Thymus (tissue), 11 donors: Measurements from ENCODE around the gene PRCC. TPM values are rescaled to one million over a fixed set of nuclear protein-coding genes. Genes with fewer than 3 reads are reported as not detected.

ENCODE experiments used
- DNase-seq, 9 donors: peaks; one replicate each; pipeline ENCODE4 v3.0.0-alpha.2; 2013; ENCODE audit warnings: low spot score in 9 of 9, low read depth in 6 of 9, missing footprints in 1 of 9
- H3K27ac ChIP-seq, 2 donors: one replicate each; pipeline ENCODE4 v1.5.1; 2013; ENCODE audit warnings: control low read depth in 1 of 2, low read depth in 1 of 2, low read length in 1 of 2, mild to moderate bottlenecking in 1 of 2, moderate library complexity in 1 of 2
- H3K27me3 ChIP-seq, 2 donors: one replicate each; pipeline ENCODE4 v1.5.1; 2013; ENCODE audit warnings: low read length in 1 of 2; ENCODE audit not compliant: control insufficient read depth in 2 of 2, insufficient read depth in 1 of 2
- H3K36me3 ChIP-seq, 2 donors: one replicate each; pipeline ENCODE4 v1.5.1; 2013; ENCODE audit warnings: low read length in 1 of 2, mild to moderate bottlenecking in 1 of 2, moderate library complexity in 1 of 2; ENCODE audit not compliant: control insufficient read depth in 2 of 2, insufficient read depth in 2 of 2
- H3K4me1 ChIP-seq, 2 donors: one replicate each; pipeline ENCODE4 v1.5.1; 2013; ENCODE audit warnings: low read length in 2 of 2; ENCODE audit not compliant: control insufficient read depth in 2 of 2, insufficient read depth in 2 of 2
- H3K4me3 ChIP-seq, 2 donors: one replicate each; pipeline ENCODE4 v1.5.1; 2013; ENCODE audit warnings: low read length in 2 of 2, control low read depth in 1 of 2, mild to moderate bottlenecking in 1 of 2
- H3K9me3 ChIP-seq, 2 donors: one replicate each; pipeline ENCODE4 v1.5.1; 2013; ENCODE audit warnings: low read length in 1 of 2, mild to moderate bottlenecking in 1 of 2; ENCODE audit not compliant: control insufficient read depth in 2 of 2, insufficient read depth in 1 of 2
- WGBS: extraction: QIAGEN DNeasy Blood & Tissue Kit; methylation state at CpG from one replicate; pipeline ENCODE4 v1.1.7; 2013; 5-methylcytosine and 5-hydroxymethylcytosine counted together
- polyA plus RNA-seq: library from polyadenylated mRNA; stranded (reverse); fragments of 200-250 nt; gene quantifications from one replicate; pipeline ENCODE4 v1.2.3, GENCODE V29; 2013
- total RNA-seq: library from RNA; stranded (reverse); fragments of 120-200 nt; gene quantifications from one replicate; pipeline ENCODE4 v1.2.4, GENCODE V29; 2013
- donor health status: healthy.

PRCC gene
- total and polyA plus RNA-seq, 2 donors = 29.1 to 72.9 TPM

- Histone ChIP-seq H3K4me3 (no peak overlapping the region), H3K27me3 (peaks cover 0 to 8% of the 10 kb centered on the region in 2 donors), H3K36me3 (no peaks in the 10 kb centered on the region), H3K9me3 (no peaks in the 10 kb centered on the region), H3K4me1 (no peaks in the 10 kb centered on the region), H3K27ac (no peak overlapping the region)
- 97% methylated on average over 5 of the region's 5 CpGs for WGBS
- DNase-seq = no peak
Observed at GRCh38 chr1:156823210-156823790, 56.0 kb downstream of the PRCC start.

GRCh38 chr1:156826630-156827029, 59.3 kb downstream of the PRCC start:
- no peaks in the 10 kb centered on the region for H3K4me1 ChIP-seq
- no peak overlapping the region for H3K27ac ChIP-seq
- no peak for DNase-seq
- whole genome bisulfite sequencing = 94% methylated on average over 1 of the region's 1 CpG
- no peak overlapping the region for H3K4me3 ChIP-seq
- peaks cover 0 to 27% of the 10 kb centered on the region in 2 donors for H3K27me3 ChIP-seq
- no peaks in the 10 kb centered on the region for H3K9me3 ChIP-seq
- H3K36me3 ChIP-seq = no peaks in the 10 kb centered on the region

DNA sequence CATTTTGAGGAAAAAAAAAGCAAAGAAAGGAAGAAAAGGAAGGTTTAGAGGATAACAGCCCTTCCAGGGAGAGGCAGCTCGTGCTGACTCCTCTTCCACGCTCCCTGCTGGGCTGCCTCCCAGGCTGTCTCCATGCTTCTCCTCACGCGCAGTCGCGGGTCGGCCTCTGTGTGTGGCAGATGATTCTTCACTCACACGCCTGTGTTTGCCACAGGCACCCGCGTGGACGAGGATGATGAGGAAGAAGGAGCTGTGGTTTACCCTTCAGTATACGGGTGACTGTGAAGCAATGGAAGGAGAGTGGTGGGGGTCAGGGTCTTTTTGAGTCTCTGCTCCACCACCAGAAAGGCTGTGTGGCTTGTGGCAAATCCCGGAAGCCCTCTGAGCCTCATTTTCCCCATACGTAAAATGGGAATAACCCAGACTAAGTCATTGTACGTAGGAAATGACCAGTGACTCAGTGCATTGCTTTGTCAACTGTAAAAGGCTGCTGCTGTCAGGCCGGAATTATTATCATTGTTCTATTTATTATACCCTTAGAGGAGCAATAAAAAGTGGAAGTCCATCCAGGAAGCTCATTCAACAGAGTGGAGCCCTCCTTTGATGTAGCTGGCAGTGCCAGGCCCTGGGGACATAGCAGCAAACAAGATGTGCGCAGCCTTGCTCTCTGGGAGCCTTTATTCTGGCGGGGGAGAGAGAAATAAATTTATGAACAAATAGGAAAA, 61.2 kb downstream of the PRCC start:
- Histone ChIP-seq H3K36me3 (no peaks in the 10 kb centered on the region), H3K9me3 (no peaks in the 10 kb centered on the region), H3K27me3 (peaks cover 0 to 38% of the 10 kb centered on the region in 2 donors), H3K27ac (no peak overlapping the region), H3K4me1 (peaks cover 0 to 3% of the 10 kb centered on the region in 2 donors), H3K4me3 (no peak overlapping the region)
- 85% methylated on average over 18 of the region's 18 CpGs for whole genome bisulfite sequencing
- DNase-seq = no peak

DNA sequence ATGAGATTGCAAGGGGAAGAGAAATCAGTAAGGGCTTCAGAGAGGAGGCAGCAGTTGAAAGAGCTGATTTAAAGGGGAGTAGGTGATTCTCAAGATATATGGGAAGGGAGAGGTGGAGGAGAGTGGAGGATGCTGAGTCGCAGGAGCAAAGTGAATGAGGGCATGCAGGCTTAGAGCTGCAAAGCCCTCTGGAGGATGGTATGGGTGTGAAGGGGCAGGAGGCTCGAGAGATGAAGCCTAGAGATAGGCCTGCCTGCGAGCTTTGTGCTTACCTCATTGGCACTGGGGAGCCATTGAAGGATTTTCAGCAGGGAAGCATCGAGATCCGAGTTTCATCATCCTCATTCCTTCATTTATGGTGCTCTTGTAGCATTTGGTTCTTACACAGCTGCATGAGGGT, 65.1 kb downstream of the PRCC start:
- Histone ChIP-seq H3K36me3 (no peaks in the 10 kb centered on the region), H3K27me3 (peaks cover 0 to 71% of the 10 kb centered on the region in 2 donors), H3K27ac (no peak overlapping the region), H3K4me3 (no peak overlapping the region), H3K4me1 (peaks cover 0 to 11% of the 10 kb centered on the region in 2 donors), H3K9me3 (no peaks in the 10 kb centered on the region)
- whole genome bisulfite sequencing = 88% methylated on average over 5 of the region's 5 CpGs
- DNase-seq = no peak

GRCh38 chr1:156833603-156834002, 66.3 kb downstream of the PRCC start:
- no peak overlapping the region for H3K4me3 ChIP-seq
- H3K36me3 ChIP-seq = no peaks in the 10 kb centered on the region
- H3K4me1 ChIP-seq = peaks cover 0 to 11% of the 10 kb centered on the region in 2 donors
- DNase-seq = peak in 3 of 9 donors; percentile 45 to 76 (median 60)
- WGBS = 26% methylated on average over 2 of the region's 2 CpGs
- peaks cover 0 to 78% of the 10 kb centered on the region in 2 donors for H3K27me3 ChIP-seq
- H3K9me3 ChIP-seq = no peaks in the 10 kb centered on the region
- H3K27ac ChIP-seq = no peak overlapping the region

GRCh38 chr1:156834322-156834721, 67.0 kb downstream of the PRCC start:
- no peak for DNase-seq
- no peaks in the 10 kb centered on the region for H3K9me3 ChIP-seq
- H3K27ac ChIP-seq = no peak overlapping the region
- peaks cover 0 to 11% of the 10 kb centered on the region in 2 donors for H3K4me1 ChIP-seq
- no peaks in the 10 kb centered on the region for H3K36me3 ChIP-seq
- H3K4me3 ChIP-seq = no peak overlapping the region
- peaks cover 0 to 79% of the 10 kb centered on the region in 2 donors for H3K27me3 ChIP-seq
- 92% methylated on average over 3 of the region's 3 CpGs for WGBS

DNA sequence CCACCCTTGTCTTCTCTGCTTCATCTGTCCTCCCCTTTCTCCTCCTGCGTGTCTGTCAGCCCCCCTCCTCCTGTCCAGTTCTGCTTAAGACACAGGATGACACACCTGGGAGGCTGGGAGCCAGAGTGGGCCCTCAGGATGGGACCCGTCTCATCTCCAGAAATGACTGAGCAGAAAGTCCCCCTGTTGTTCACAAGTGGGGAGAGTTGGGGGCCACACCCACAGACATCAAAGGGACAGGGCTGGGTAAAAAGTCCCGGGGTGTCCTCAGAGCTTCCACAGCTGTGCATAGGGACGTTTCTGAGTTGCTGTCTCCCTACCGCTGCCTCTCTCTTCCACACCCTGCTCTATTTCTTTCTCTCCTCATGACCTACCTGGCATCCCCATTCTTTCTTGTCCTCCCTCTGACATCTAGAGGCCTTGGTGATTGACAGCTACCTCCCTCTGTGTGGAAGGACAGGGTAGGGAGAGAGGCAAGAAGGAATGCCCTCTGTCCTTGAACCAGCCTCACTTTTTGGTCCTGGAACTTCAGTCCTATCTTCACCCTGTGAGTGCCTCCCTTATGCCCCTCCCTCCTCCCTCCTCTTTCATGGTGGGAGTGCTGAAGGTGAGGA, 68.8 kb downstream of the PRCC start:
- H3K27me3 ChIP-seq = peaks cover under 1 to 90% of the 10 kb centered on the region in 2 donors
- no peak overlapping the region for H3K27ac ChIP-seq
- H3K36me3 ChIP-seq = no peaks in the 10 kb centered on the region
- DNase-seq = no peak
- no peak overlapping the region for H3K4me3 ChIP-seq
- H3K9me3 ChIP-seq = no peaks in the 10 kb centered on the region
- WGBS = 72% methylated on average over 5 of the region's 5 CpGs
- H3K4me1 ChIP-seq = peaks cover 0 to 11% of the 10 kb centered on the region in 2 donors

GRCh38 chr1:156836892-156837291, 69.6 kb downstream of the PRCC start:
- Histone ChIP-seq H3K27ac (no peak overlapping the region), H3K4me1 (peaks cover 0 to 11% of the 10 kb centered on the region in 2 donors), H3K9me3 (no peaks in the 10 kb centered on the region), H3K27me3 (peaks cover 4 to 91% of the 10 kb centered on the region in 2 donors), H3K36me3 (no peaks in the 10 kb centered on the region), H3K4me3 (no peak overlapping the region)
- 96% methylated on average over 4 of the region's 4 CpGs for WGBS
- DNase-seq = no peak

DNA sequence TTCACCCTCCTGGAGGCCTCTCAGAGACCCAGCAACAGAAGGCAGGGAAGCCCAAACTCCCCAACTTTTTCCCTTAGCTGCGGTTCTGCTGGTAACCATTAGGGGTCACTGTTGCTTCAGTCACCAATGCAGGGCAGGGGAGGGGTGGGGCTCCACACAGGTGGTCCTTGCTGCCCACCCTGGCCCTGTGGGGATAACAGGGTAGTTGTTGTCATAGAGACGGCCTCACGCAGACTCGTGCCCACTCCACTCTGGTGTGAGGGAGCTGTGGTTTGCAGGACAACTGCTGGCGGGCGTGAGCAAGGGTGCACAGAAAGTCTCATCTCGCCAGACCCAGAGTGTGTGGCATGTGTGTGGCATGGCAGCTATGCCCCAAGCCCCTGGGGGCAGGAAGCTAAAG, 71.6 kb downstream of the PRCC start:
- Histone ChIP-seq H3K4me1 (peaks cover 0 to 4% of the 10 kb centered on the region in 2 donors), H3K27me3 (peaks cover 7 to 98% of the 10 kb centered on the region in 2 donors), H3K9me3 (no peaks in the 10 kb centered on the region), H3K27ac (no peak overlapping the region), H3K36me3 (no peaks in the 10 kb centered on the region), H3K4me3 (no peak overlapping the region)
- 40% methylated on average over 7 of the region's 7 CpGs for WGBS
- DNase-seq = peak in 3 of 9 donors; percentile 45 to 65 (median 58)
